ENCODE measurements around the gene APOBEC4. TPM values are rescaled to one million over a fixed set of nuclear protein-coding genes. Genes with fewer than 3 reads are reported as not detected.
"Not testable (repeated sequence)": the region's sequence is repeated elsewhere in the genome, so short reads cannot be mapped to it uniquely, and the experiment has no call there.

Gene APOBEC4
- total RNA-seq, 2 experiments from 2014 or later = not detected

DNA sequence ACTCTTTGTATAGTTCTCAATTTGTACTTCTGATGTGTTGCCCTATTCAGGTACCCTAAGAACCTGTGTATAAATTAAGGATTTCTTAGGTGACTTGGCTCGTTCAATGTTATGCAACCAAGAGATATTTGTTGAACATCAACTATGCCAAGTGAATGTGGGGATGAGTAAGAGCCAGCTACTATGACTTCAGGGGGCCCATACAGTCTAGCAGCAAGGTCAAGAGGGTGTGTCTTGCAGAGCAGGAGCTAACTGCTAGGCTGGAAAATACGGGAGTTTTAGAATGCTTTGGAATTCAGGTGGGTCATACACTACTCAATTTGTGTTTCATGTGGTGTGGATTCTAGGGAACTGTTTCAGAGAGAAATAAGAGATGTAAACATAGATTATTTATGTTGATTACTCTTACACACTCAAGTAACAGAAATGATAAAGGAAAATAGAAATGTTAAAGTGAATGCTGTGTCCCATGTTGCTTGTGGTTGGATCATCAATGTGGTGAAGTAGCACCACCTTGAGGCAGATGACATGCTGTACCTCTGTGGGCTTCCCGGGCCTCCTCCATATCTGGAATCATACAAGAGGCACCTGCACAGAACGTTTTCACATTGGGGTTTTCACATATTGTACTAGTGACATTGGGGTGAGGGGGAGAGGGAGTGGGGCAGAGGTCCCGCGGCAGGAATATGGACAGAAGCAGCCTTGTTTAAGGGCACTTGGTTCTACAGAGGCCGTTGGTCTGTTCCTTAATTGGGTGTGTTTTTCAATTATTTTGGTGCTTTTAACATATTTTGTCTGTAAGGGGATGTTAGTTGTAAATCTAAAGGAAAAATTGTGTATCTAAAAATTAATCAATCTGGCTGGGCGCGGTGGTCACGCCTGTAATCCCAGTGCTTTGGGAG is 30.0 kb downstream of the APOBEC4 start:
- CTCF ChIA-PET = interaction anchor here (0.6 to 1.9 kb wide), 10 partner anchors 11 to 266 kb away, joined by 3 to 7 read pairs (median 4); no protein-coding TSS in a partner anchor
- H3K36me3 Mint-ChIP-seq (ENCODE audit: low read depth) = peaks cover 18% of the 10 kb centered on the region
- H3K27ac Mint-ChIP-seq = peak overlapping the region; percentile 22
- H3K9me3 Mint-ChIP-seq = no peaks in the 10 kb centered on the region
- peaks cover 23% of the 10 kb centered on the region for H3K4me1 Mint-ChIP-seq (ENCODE audit: low read depth)
- no peaks in the 10 kb centered on the region for H3K27me3 Mint-ChIP-seq
- H3K4me3 Mint-ChIP-seq = no peak overlapping the region
- TF ChIP-seq, protein P1, sequence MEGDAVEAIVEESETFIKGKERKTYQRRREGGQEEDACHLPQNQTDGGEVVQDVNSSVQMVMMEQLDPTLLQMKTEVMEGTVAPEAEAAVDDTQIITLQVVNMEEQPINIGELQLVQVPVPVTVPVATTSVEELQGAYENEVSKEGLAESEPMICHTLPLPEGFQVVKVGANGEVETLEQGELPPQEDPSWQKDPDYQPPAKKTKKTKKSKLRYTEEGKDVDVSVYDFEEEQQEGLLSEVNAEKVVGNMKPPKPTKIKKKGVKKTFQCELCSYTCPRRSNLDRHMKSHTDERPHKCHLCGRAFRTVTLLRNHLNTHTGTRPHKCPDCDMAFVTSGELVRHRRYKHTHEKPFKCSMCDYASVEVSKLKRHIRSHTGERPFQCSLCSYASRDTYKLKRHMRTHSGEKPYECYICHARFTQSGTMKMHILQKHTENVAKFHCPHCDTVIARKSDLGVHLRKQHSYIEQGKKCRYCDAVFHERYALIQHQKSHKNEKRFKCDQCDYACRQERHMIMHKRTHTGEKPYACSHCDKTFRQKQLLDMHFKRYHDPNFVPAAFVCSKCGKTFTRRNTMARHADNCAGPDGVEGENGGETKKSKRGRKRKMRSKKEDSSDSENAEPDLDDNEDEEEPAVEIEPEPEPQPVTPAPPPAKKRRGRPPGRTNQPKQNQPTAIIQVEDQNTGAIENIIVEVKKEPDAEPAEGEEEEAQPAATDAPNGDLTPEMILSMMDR (IDR thresholded peaks at IDR 0.05) = peak; percentile 67
- DNase-seq = peak; percentile 64
- ATAC-seq = peak; percentile 91
- intact Hi-C loops (cut with micrococcal nuclease) = loop anchor here (5.0 kb wide), 2 partner anchors 71 to 341 kb away; no protein-coding TSS in a partner anchor
- POLR2A ChIA-PET = no interaction called here

DNA sequence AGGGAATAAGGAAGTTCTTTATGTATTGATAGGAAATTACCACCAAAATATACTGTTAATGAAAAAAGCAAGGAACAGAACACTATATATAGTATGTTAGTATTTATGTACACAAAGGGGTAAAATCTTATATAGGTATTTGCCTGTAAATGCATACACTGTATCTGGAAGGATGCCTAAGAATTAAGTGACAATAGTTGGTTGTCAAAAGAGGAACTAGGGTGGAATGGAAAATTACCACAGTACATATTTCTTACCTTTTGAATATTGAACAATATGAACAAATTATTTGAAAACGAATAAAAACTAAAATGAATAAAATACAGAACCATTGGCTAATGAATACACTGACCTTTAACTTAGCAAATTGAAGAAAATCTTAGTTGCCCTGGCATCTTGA is 31.1 kb downstream of the APOBEC4 start:
- DNase-seq (no peak), ATAC-seq (no peak)
- peaks cover 20% of the 10 kb centered on the region for H3K4me1 Mint-ChIP-seq (ENCODE audit: low read depth)
- intact Hi-C loops (cut with micrococcal nuclease) = loop anchor here (5.0 kb wide), 2 partner anchors 70 to 340 kb away; no protein-coding TSS in a partner anchor
- ChIA-PET POLR2A (no interaction called here), CTCF (interaction anchor here (1.0 to 1.4 kb wide), 4 partner anchors 21 to 267 kb away, joined by 3 to 5 read pairs (median 4); no protein-coding TSS in a partner anchor)
- H3K36me3 Mint-ChIP-seq (ENCODE audit: low read depth) = peaks cover 15% of the 10 kb centered on the region
- TF ChIP-seq, protein P1 (IDR thresholded peaks at IDR 0.05) = no peak
- H3K27me3 Mint-ChIP-seq = no peaks in the 10 kb centered on the region
- H3K27ac Mint-ChIP-seq = no peak overlapping the region
- H3K9me3 Mint-ChIP-seq = no peaks in the 10 kb centered on the region
- no peak overlapping the region for H3K4me3 Mint-ChIP-seq

DNA sequence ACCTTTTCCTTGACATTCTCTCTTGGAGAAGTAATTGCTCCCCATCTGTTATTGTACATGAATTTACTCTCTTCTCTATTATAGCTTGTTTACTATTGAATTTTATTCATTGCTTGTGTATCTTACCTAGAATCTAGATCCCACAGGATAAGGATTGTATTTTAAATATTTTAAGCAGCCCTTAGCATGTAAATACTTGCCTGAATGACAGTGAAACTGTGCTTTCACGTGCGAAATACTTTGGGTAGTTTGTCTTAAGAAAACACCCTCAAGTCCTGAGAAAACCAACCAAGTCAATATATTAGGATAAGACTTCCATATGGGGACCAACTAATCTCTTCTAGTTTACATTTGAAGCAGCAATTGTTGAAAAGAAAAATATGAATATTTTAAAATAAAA is 32.8 kb downstream of the APOBEC4 start:
- Mint-ChIP-seq H3K9me3 (no peaks in the 10 kb centered on the region), H3K4me3 (no peak overlapping the region), H3K27ac (no peak overlapping the region), H3K27me3 (no peaks in the 10 kb centered on the region), H3K4me1 (ENCODE audit: low read depth) (peaks cover 14% of the 10 kb centered on the region), H3K36me3 (ENCODE audit: low read depth) (peaks cover 10% of the 10 kb centered on the region)
- intact Hi-C loops (cut with micrococcal nuclease) = loop anchor here (5.0 kb wide), 2 partner anchors 68 to 338 kb away; no protein-coding TSS in a partner anchor
- ATAC-seq = no peak
- TF ChIP-seq, protein P1 (IDR thresholded peaks at IDR 0.05) = no peak
- no peak for DNase-seq
- POLR2A ChIA-PET = no interaction called here
- CTCF ChIA-PET = interaction anchor here (0.7 to 1.8 kb wide), 3 partner anchors 8 to 97 kb away, joined by 3 to 4 read pairs (median 3); no protein-coding TSS in a partner anchor

DNA sequence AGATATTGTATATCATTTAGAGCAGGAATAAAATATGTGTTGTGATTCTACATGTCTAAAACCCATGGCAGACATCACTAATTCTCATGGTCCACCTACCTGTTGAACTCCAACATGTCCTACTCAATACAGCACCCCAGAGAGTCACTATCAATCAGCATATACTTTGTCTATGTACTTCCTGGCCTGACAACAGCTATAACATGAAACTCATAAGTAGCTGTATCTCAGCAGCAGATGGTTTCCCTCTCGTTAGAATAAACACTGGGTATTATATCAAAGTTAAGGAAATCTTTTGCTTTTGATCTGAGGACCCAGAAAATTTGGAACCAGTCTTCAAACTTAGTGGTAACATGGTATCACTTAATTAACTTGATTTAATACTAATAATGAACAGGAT is 33.3 kb downstream of the APOBEC4 start:
- Mint-ChIP-seq H3K27me3 (no peaks in the 10 kb centered on the region), H3K4me3 (no peak overlapping the region), H3K27ac (no peak overlapping the region), H3K9me3 (no peaks in the 10 kb centered on the region), H3K36me3 (ENCODE audit: low read depth) (peaks cover 7% of the 10 kb centered on the region), H3K4me1 (ENCODE audit: low read depth) (peaks cover 15% of the 10 kb centered on the region)
- DNase-seq = no peak
- intact Hi-C loops (cut with micrococcal nuclease) = loop anchor here (5.0 kb wide), 2 partner anchors 67 to 337 kb away; no protein-coding TSS in a partner anchor
- CTCF ChIA-PET = interaction anchor here (1.1 to 1.8 kb wide), 2 partner anchors 8 to 36 kb away, joined by 3 to 4 read pairs; no protein-coding TSS in a partner anchor
- POLR2A ChIA-PET = no interaction called here
- TF ChIP-seq, protein P1 (IDR thresholded peaks at IDR 0.05) = no peak
- no peak for ATAC-seq

DNA sequence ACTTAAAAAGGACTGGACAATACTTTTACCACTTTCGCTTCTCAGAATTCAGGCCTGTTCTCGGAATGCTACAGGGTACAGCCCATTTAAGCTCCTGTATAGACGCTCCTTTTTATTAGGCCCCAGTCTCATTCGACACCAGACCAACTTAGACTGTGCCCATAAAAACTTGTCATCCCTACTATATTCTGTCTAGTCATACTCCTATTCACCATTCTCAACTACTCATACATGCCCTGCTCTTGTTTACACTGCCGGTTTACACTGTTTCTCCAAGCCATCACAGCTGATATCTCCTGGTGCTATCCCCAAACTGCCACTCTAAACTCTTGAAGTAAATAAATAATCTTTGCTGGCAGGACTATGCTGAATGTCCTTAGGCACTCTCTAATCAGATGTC is 34.9 kb downstream of the APOBEC4 start:
- H3K27ac Mint-ChIP-seq = not testable (repeated sequence)

DNA sequence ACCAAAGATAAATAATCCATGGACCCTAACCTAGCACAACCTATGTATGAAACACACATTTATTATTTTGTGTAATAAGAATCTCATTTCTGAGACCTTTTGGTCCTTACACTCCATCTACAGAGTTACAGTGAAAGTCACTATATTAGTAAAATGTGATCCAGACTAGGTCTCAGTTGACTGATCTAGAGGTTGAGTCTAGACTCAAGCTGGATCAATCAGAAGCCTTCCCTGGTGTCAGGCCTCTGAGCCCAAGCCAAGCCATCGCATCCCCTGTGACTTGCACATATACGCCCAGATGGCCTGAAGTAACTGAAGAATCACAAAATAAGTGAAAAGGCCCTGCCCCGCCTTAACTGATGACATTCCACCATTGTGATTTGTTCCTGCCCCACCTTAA is 40.1 kb downstream of the APOBEC4 start:
- H3K27ac Mint-ChIP-seq; H3K27me3 Mint-ChIP-seq; H3K9me3 Mint-ChIP-seq; ATAC-seq; H3K36me3 Mint-ChIP-seq (ENCODE audit: low read depth); DNase-seq; POLR2A ChIA-PET; intact Hi-C loops (cut with micrococcal nuclease); CTCF ChIA-PET; H3K4me3 Mint-ChIP-seq: not testable (repeated sequence)
- H3K4me1 Mint-ChIP-seq (ENCODE audit: low read depth) = peaks cover 11% of the 10 kb centered on the region

More for the DNA sequence above, 34.9 kb downstream of the APOBEC4 start:
- POLR2A ChIA-PET; H3K27me3 Mint-ChIP-seq; ATAC-seq; CTCF ChIA-PET; H3K4me3 Mint-ChIP-seq; intact Hi-C loops (cut with micrococcal nuclease); DNase-seq; H3K9me3 Mint-ChIP-seq; H3K36me3 Mint-ChIP-seq (ENCODE audit: low read depth): not testable (repeated sequence)
- H3K4me1 Mint-ChIP-seq (ENCODE audit: low read depth) = peaks cover 14% of the 10 kb centered on the region
